IPS-NIHi11 (cell line): ENCODE data around the gene DRGX.

Source experiments
- DNase-seq: peaks from one replicate; pipeline ENCODE4 v3.0.0; 2012; ENCODE audit warnings: mixed read lengths, low spot score

The DRGX gene

GRCh38 chr10:49407552-49408137 is 11.8 kb upstream of the DRGX start:
- peak; percentile 82 for DNase-seq

- no peak for DNase-seq
Measured at GRCh38 chr10:49407151-49407550, 11.3 kb upstream of the DRGX start.

- DNase-seq, result no peak
Measured at GRCh38 chr10:49404321-49404878, 8.5 kb upstream of the DRGX start.

GRCh38 chr10:49403363-49403762 is 7.5 kb upstream of the DRGX start:
- DNase-seq, result no peak

- no peak for DNase-seq
Measured at GRCh38 chr10:49400365-49400764, 4.5 kb upstream of the DRGX start.

GRCh38 chr10:49398986-49399385 is 3.1 kb upstream of the DRGX start:
- DNase-seq, result no peak

GRCh38 chr10:49398000-49398861 is 2.3 kb upstream of the DRGX start:
- peak; percentile 85 for DNase-seq

GRCh38 chr10:49397036-49397999 is 1.4 kb upstream of the DRGX start:
- DNase-seq, result no peak

GRCh38 chr10:49396666-49396999 is 744 bp upstream of the DRGX start:
- DNase-seq, result no peak

- DNase-seq, result peak; percentile 51
Measured at GRCh38 chr10:49394933-49395740, 752 bp downstream of the DRGX start.

- no peak for DNase-seq
Measured at GRCh38 chr10:49393757-49394156, 2.1 kb downstream of the DRGX start.

GRCh38 chr10:49393301-49393700 is 2.6 kb downstream of the DRGX start:
- no peak for DNase-seq

GRCh38 chr10:49389361-49389933 is 6.4 kb downstream of the DRGX start:
- no peak for DNase-seq

GRCh38 chr10:49388161-49388560 is 7.7 kb downstream of the DRGX start:
- DNase-seq, result no peak

GRCh38 chr10:49387071-49387470 is 8.8 kb downstream of the DRGX start:
- no peak for DNase-seq

- DNase-seq, result no peak
Measured at GRCh38 chr10:49385939-49386922, 9.7 kb downstream of the DRGX start.

GRCh38 chr10:49384268-49384953 is 11.5 kb downstream of the DRGX start:
- no peak for DNase-seq

GRCh38 chr10:49383853-49384252 is 12.0 kb downstream of the DRGX start:
- DNase-seq, result no peak

GRCh38 chr10:49382826-49383225 is 13.1 kb downstream of the DRGX start:
- DNase-seq, result no peak
